ENCODE data around the gene TUBG2. TPM values are rescaled to one million over a fixed set of nuclear protein-coding genes. Genes with fewer than 3 reads are reported as not detected.

Gene TUBG2
- total RNA-seq, 1 donor from 2014 or later: 14.2 TPM

DNA sequence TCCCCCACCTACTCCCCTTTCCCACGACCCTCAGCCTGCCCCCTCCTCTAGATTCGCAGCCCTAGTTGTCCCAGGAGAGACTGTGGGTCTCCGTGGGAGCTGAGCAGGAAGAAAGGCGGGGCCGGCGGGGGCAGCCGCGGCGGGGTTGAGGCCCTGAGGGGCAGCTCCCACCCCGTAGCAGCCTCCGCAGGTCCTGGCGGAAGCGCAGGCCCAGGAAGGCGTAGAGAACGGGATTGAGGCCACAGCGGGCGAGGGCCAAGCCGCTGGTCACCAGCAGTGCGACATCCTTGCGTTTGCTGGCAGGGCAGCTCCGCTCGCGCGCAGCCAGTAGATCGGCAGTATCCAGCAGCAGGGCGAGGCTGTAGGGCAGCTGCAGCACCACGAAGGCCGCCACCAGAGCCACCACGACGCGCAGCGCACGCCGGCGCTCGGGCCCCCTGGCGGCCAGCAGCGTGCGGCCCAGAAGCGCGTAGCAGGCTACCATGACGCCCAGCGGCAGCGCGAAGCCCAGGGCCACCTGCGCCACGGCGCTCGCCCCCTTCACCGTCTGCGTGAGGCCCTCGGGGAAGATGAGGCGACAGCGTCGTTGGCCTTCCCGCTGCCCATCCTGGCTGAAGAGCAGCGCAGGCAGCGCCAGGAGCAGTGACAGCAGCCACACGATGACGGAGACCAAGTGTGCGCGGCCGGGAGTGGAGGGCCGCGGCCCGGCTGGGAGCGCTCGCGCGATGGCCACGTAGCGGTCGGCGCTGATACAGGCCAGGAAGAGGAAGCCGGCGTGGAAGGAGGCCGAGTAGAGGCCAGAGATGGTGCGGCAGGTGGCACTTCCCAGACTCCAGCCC is 20.6 kb downstream of the TUBG2 start:
- no peak for DNase-seq (ENCODE audit: low read depth)
- TF ChIP-seq, protein P1, sequence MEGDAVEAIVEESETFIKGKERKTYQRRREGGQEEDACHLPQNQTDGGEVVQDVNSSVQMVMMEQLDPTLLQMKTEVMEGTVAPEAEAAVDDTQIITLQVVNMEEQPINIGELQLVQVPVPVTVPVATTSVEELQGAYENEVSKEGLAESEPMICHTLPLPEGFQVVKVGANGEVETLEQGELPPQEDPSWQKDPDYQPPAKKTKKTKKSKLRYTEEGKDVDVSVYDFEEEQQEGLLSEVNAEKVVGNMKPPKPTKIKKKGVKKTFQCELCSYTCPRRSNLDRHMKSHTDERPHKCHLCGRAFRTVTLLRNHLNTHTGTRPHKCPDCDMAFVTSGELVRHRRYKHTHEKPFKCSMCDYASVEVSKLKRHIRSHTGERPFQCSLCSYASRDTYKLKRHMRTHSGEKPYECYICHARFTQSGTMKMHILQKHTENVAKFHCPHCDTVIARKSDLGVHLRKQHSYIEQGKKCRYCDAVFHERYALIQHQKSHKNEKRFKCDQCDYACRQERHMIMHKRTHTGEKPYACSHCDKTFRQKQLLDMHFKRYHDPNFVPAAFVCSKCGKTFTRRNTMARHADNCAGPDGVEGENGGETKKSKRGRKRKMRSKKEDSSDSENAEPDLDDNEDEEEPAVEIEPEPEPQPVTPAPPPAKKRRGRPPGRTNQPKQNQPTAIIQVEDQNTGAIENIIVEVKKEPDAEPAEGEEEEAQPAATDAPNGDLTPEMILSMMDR (conservative IDR thresholded peaks at IDR 0.05; ENCODE audit: low read depth, low read length): peak; percentile 77
- H3K4me3 ChIP-seq (ENCODE audit: low read depth, low read length): peak overlapping the region; percentile 42

DNA sequence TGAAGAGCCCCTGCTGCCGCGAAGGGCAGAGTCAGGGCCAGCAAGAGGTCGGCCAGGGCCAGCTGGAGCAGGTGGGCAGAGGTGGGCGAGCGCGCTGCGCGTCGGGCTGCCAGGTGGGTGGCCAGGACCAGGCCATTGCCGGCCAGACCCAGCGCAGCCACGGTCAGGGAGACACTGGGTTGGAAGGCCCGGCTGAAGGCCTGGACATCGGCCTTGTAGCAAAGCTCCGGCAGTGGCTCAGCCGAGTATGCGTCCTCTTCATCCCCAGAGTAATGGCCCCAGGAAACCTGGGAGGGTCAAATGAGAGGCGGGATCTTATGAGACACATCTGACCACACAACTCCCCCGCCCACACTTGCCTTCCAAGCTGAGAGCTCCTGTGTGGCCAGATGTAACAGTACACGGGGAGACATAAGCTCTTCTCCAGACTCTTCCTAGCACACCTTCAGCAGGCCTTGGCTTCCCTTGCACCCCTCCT is 21.3 kb downstream of the TUBG2 start:
- TF ChIP-seq, protein P1 (conservative IDR thresholded peaks at IDR 0.05; ENCODE audit: low read depth, low read length): no peak
- peak overlapping the region; percentile 42 for H3K4me3 ChIP-seq (ENCODE audit: low read depth, low read length)

DNA sequence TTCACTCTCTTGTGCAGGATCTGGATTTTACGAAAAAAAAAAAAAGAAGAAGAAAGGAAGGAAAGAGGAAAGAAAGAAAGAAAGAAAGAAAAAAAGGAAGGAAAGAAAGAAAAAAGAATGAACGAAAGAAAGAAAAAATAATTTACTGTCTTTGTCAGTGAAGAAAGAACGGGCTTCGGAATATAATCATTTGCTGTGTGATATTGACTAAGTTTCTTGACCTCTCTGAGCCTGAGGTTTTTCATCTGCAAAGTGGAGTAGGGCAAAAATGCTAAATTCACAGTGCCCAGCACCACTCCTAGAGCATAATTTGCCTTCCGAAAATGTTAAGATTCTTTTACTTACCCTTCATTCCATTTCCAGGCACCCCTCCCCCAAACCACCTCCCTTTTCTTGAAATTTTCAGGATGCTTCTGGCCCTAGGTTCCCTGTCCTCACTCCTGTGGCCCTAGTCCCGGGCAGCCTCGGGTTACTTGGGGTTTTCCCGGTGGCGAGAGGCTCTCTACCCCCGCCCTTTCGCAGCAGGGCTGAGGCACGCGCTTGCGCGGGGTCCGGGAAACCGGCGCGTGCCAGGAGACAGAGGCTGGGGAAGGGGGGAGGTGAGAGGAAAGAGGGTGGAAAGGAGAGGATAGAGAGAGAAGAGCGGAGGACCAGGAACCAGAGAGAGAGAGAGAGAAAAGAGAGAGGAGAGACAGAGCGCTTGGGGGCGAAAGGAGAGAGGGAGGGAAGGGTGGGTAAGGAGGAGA is 23.1 kb downstream of the TUBG2 start, which contains the start of gene CNTNAP1:
TSS of gene CNTNAP1 (plus strand) at position 556 of the 746 bp plus-strand sequence. CDS start 299 bp downstream, outside the sequence.
- DNase-seq (ENCODE audit: low read depth): no peak
- TF ChIP-seq, protein P1 (conservative IDR thresholded peaks at IDR 0.05; ENCODE audit: low read depth, low read length): no peak
- peak within 1 kb of the TSS; percentile 58 for H3K4me3 ChIP-seq (ENCODE audit: low read depth, low read length)

More for the DNA sequence above, 21.3 kb downstream of the TUBG2 start:
- no peak for DNase-seq (ENCODE audit: low read depth)

DNA sequence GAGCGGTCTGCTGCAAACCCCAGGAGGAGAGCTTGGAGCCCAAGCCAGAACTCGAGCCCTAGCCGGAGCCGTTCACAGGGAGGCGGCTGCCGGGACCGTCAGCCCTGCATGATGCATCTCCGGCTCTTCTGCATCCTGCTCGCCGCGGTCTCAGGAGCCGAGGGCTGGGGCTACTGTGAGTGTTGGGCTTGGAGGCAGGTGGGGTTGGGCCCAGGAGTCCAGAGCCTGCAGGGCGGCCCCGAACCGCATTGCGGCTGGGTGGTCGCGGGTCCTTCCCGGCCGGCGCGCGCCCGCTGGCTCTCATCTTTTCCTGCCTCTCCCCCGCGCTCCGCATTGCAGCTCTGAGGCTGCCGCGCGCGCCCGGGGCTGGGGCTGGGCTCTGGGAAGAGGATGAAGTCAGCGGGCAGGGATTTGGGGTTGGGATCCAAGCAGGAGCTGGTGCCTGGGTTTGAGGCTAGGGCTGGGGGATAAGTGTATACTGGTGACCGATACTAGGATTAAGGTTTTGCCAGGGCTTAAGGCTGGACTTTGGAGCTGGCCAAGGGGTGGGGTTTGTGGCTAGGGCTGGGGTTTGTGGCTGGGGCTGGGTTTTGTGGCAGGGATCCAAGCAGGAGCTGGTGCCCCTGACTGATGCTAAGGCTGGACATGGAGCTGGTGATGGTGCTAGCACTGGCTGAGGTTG is 23.8 kb downstream of the TUBG2 start:
- DNase-seq (ENCODE audit: low read depth): no peak
- TF ChIP-seq, protein P1 (conservative IDR thresholded peaks at IDR 0.05; ENCODE audit: low read depth, low read length): no peak
- peak overlapping the region; percentile 58 for H3K4me3 ChIP-seq (ENCODE audit: low read depth, low read length)

DNA sequence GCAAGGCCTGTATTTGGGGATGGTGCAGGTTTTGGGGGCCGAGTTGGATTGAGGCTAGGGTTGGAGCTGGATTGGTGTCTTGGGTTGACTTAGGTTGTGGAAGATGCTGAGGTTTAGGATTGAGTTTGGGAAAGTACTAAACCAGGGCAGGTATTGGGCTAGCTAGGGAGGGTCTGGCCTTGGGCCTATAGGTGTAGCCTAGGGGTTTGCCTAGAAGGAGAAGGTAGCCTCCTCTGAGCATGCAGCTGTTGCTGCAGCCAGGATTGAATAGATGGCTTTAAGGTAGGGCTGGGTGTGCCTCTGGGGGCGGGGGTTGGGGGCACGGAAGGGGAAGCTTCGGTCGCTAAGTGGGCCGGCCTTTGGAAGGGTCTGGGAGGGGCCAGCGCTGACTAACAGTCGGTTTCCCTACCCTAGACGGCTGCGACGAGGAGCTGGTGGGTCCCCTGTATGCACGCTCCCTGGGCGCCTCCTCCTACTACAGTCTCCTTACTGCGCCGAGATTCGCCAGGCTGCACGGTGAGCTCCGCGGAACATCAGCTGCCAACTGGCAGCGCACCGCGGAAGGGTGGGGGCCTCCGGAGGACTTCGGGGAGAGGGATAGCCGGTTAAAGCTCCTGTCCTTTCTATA is 24.4 kb downstream of the TUBG2 start:
- TF ChIP-seq, protein P1 (conservative IDR thresholded peaks at IDR 0.05; ENCODE audit: low read depth, low read length): no peak
- peak overlapping the region; percentile 58 for H3K4me3 ChIP-seq (ENCODE audit: low read depth, low read length)
- no peak for DNase-seq (ENCODE audit: low read depth)

DNA sequence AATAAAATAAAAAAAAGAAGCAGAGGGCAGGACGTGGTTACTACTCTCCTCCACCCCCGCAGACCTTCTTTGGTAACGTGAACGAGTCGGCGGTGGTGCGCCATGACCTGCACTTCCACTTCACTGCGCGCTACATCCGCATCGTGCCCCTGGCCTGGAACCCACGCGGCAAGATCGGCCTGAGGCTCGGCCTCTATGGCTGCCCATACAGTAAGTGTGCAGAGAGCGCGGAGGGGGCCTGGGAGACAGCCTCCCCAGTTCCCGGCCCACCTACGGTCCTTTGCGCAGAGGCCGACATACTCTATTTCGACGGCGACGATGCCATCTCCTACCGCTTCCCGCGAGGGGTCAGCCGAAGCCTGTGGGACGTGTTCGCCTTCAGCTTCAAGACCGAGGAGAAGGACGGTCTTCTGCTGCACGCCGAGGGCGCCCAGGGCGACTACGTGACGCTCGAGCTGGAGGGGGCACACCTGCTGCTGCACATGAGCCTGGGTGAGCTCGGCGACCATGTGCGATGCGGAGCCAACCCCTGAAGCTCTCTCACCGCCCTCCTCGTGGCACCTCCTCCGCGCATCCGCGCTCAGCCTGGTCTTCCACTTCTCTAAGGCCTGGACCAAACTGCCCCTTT is 26.0 kb downstream of the TUBG2 start:
- no peak overlapping the region for H3K4me3 ChIP-seq (ENCODE audit: low read depth, low read length)
- TF ChIP-seq, protein P1 (conservative IDR thresholded peaks at IDR 0.05; ENCODE audit: low read depth, low read length): no peak

More for the DNA sequence above, 26.0 kb downstream of the TUBG2 start:
- no peak for DNase-seq (ENCODE audit: low read depth)

Data from epithelial cell of proximal tubule (primary cell).